Muscle of arm (tissue), 12 donors: ENCODE measurements around the gene NOS3. TPM values are rescaled to one million over a fixed set of nuclear protein-coding genes. Genes with fewer than 3 reads are reported as not detected.

ENCODE experiments used
- DNase-seq: peaks from one replicate; pipeline ENCODE4 v3.0.0-alpha.2; 2013
- polyA plus RNA-seq, 12 donors: library from polyadenylated mRNA; unstranded; fragments of 120-200 nt; gene quantifications; one replicate each; pipeline ENCODE4 v1.2.1, GENCODE V29; 2013; ENCODE audit not compliant: insufficient read length in 12 of 12

Gene NOS3
- polyA plus RNA-seq, 12 donors = 4.3 to 15.7 (median 6.2) TPM; not detected in 1

DNA sequence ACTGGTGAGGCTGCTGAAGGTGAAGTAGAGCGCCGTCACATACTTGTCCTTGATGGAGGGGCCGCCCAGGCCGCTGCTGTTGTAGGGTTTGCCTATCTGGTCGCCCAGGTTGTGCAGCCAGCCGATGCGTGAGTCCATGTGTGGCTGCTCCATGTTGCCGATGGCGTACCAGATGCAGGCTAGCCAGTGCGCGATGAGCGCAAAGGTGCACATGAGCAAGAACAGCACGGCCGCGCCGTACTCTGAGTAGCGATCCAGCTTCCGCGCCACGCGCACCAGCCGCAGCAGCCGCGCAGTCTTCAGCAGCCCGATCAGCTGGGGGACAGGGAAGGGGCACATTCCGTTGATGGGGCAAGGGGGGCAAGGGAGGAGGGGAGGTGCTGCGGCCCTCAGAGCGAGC lies 39.3 kb upstream of the NOS3 start:
- DNase-seq = no peak

DNA sequence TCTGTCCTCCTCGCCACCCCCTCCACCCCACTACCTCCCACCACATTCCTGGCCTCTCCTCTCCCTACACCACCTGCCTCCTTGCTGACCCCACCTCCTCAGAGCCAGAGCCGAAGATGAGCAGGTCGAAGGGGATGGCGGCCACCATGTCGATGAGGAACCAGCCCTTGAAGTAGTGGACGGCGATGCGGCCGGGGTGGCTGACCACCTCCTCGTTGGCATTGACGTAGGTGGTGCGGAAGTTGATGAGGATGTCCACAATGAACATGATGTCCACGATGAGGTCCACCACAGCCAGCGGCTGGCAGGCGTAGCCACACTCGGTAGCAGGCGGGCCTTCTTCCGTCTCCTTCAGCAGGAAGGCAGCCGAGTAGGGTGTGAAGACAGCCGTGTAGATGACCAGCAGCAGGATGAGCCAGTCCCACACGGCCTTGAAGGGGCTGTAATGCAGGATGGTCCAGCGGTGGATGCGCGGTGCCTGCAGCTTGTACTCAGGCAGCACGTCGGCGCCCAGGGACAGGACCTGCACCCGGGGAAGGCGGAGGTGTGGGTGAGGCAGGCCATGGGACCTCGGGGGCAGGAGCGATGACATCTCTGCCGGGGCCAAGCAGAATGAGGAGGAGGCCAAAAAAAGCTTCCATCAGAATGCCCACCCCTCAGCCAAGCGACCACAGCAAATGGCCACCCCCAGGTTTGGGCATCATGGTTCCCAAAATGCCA lies 38.3 kb upstream of the NOS3 start:
- no peak for DNase-seq

DNA sequence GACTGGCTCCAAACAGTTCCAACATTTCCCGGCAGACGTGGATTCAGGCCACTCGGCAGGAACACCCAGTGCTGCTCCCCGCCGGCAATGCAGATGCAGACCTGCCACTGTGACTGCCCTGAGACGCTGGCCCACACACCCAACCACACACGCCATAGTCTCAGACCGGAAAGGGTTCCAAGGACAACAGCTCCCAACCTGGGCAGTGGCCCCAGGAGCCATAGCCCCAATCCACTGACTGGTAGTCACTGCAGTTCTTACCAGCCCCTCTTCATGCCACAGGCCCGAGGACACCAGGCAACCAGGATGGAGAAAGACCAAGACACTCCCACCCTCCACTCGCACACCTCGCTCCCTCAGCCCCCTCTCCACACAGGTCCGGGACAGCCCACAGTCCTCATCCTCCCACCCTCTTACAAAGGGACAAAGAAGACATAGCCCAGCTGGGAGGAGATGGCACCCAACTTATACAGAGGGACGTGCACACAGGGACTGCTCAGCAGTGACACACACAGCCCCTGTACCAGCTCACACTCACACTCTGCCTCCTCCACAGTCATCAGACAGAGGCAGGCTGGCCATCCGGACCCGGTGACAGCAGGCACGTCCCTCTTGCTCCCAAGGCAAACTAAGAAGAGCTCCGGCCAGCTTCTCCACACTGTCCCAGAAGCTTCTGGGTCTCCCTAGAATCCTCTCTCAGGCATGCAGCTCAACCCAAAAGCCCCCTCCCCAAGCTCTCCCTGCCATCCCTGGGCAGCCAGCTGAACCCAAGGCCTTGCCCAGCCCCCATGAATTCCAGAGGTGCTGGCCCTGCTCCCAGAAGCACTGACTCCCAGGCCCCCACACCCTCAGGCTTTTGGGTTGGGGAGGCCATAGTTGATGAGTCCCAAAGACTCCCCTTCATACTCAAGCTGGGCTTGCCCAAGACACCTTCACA lies 37.5 kb upstream of the NOS3 start:
- DNase-seq = no peak

GRCh38 chr7:150954201-150954985 lies 36.4 kb upstream of the NOS3 start:
- DNase-seq = no peak

DNA sequence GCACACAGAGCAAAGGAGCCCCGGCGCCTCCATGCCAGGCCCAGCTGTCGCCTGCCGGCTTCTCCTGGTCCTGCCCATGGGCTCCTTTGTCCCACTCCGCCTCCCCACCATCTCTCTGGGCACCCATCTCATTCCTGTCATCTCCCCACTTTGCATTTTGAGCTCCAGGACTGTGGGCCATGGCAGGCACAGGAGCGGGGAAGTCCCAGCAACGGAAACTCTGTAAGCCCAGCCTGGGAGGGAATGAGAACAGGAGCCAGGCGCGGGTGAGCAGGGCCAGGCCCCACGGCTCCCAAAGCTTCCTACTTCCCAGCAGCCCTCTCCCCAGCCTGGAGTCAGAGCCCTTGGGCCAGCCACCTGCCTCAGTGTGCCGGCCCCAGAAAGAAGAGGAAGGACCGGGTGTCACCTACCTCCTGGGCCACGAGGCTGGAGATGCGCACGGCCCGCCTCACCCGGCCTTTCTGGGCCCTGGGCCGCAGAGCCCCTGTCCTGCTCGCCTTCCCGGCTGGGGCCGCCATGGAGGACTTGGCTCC lies 35.8 kb upstream of the NOS3 start:
- no peak for DNase-seq

GRCh38 chr7:150955519-150956394 lies 35.1 kb upstream of the NOS3 start:
- DNase-seq = no peak

GRCh38 chr7:150956395-150957132 lies 34.3 kb upstream of the NOS3 start:
- DNase-seq = no peak

DNA sequence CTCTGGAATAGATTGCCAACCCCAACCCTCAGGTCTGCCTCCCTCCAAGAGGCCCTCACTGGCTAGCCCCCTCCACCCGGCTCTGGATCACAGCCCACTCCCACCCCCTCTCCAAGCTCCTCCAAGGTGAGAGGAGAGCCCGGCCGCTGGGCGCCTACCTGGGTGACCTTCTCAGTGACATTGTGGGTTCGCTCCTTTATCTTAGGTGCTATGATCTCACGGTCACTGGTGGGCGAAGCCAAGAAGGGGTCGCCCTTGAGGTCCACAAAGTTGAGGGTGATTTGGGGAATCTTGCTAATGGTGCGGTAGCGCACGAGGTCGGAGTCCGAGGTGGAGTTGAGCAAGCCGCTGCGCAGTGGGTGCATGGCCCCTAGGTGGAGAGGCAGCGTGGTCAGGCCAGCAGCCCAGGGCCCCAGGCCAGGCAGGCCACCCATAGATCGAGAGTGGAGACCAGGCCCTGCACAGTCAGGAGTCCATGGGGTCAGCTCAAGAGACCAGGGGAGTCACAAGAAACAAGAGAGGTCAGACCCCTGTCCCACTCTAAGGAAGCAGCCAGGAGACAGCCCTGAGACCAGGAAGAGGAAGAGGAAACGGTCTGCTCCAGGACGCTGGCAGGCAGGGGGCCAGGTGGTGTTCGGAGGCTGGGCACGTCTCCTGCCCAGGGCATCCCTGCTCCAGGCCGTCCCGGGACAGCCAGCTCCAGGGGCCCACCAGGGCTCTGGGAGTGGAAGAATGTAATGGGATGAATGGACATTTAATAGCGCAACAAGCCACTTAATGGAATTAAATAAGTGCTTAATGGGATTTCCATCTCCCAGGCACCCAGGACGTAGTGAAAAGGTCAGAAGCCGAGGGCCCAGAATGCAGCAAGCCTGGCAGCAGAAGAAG lies 33.4 kb upstream of the NOS3 start:
- no peak for DNase-seq

DNA sequence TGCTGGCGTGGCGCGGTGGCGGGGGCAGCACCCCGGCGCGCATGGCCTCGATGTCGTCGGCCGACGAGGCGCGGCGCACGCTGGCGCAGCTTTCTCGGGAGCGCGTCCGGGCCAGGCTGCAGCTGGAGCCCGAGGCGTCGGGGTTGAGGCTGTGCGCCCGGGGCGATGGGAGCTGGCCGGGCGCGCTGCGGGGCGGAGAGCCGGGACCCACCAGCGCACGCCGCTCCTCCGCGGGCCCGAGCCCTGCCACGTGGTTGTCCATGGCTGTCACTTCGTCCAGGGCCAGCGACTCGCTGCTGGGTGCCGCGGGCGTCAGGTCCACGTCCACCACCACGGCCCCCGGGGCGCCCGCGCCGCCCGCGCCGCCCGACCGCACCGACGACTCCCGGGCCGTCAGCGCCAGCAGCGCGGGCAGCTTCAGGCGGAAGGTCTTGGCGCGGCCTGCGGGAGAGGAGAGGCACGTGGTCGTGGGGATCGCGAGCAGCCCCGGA lies 32.7 kb upstream of the NOS3 start:
- no peak for DNase-seq

DNA sequence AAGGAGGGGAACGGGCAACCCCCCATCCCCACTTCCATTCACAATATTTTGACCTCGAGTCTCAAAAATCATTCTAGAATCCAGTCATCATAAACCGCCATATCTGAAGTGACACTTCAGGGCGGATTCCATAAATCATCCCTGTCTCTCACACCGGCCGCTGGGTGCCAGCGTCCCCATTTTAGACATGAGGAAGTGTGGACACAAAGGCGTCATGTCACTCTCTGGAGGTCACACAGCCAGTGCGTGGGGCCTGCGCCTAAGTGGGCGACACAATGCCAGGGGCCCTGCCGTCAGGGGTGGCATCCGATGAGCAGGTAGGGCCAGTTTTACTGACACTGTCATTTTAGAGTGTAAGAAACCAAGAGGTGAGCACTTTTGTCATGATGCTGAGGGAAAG lies 32.2 kb upstream of the NOS3 start:
- DNase-seq = no peak

DNA sequence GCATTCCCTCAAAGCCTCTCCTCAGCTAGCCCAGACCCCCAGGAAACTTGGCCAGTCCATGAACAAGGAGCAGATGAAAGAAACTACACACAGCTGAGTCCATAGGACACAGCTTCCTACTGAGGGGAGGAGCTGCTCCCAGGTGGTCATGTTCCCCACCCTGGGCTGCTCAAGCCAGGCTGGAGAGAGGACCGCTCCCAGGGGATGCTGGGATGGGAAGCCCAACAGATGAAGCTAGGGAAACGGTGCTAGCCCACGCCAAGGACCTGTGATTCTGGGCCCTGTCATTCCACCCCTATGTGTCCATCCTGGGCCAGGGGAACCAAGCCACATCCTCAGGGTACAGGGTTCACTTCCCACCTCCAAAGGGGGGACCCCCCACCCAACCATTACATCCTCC lies 31.7 kb upstream of the NOS3 start:
- DNase-seq = no peak

- no peak for DNase-seq
Measured at GRCh38 chr7:150959739-150960734, 30.8 kb upstream of the NOS3 start.

GRCh38 chr7:150961510-150962289 lies 29.1 kb upstream of the NOS3 start:
- no peak for DNase-seq

DNA sequence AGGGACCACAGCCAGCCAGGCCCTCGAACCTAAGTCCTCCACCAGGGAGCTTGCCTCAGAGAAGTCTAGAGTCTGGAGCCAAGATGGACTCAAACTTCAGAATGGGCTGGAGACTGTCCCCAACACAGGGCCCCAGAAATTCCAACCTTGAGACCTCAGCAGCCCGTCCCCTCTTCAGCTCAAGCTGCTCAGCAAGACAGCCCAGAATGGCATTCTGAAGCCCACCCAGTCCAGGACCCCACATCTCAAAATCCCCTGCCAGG lies 28.6 kb upstream of the NOS3 start:
- no peak for DNase-seq

GRCh38 chr7:150962553-150963399 lies 28.0 kb upstream of the NOS3 start:
- DNase-seq = no peak
